ENCODE data around the gene CSNK2A1.
"Not testable (repeated sequence)": the region's sequence is repeated elsewhere in the genome, so short reads cannot be mapped to it uniquely, and the experiment has no call there.

DNA sequence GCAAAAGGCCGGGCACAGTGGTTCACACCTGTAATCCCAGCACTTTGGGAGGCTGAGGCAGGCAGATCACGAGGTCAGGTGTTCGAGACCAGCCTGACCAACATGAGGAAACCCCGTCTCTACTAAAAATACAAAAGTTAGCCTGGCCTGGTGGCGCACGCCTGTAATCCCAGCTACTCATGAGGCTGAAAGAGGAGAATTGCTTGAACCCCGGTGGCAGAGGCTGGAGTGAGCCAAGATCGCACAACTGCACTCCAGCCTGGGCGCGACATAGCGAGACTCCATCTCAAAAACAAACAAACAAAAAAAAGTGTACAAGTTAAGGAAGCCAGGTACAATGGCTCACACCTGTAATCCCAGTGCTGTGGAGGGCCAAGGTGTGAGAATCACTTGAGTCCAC is 91.6 kb downstream of the CSNK2A1 start:
- TF ChIP-seq, protein P1, sequence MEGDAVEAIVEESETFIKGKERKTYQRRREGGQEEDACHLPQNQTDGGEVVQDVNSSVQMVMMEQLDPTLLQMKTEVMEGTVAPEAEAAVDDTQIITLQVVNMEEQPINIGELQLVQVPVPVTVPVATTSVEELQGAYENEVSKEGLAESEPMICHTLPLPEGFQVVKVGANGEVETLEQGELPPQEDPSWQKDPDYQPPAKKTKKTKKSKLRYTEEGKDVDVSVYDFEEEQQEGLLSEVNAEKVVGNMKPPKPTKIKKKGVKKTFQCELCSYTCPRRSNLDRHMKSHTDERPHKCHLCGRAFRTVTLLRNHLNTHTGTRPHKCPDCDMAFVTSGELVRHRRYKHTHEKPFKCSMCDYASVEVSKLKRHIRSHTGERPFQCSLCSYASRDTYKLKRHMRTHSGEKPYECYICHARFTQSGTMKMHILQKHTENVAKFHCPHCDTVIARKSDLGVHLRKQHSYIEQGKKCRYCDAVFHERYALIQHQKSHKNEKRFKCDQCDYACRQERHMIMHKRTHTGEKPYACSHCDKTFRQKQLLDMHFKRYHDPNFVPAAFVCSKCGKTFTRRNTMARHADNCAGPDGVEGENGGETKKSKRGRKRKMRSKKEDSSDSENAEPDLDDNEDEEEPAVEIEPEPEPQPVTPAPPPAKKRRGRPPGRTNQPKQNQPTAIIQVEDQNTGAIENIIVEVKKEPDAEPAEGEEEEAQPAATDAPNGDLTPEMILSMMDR (IDR thresholded peaks at IDR 0.05), result not testable (repeated sequence)
- not testable (repeated sequence) for TF ChIP-seq ZFX (IDR thresholded peaks at IDR 0.05; ENCODE audit: borderline replicate concordance)

Data from 22Rv1 (cell line).